Mucosa of rectum (tissue), 2 donors: ENCODE data around the gene WFDC10B.
"Not testable (repeated sequence)": the region's sequence is repeated elsewhere in the genome, so short reads cannot be mapped to it uniquely, and the experiment has no call there.

Source experiments
- H3K27ac ChIP-seq, 2 donors: one replicate each; pipeline ENCODE4 v1.7.0; 2013; ENCODE audit warnings: inconsistent platforms in 2 of 2, low read depth in 2 of 2, low read length in 2 of 2
- H3K27me3 ChIP-seq, 2 donors: one replicate each; pipeline ENCODE4 v1.7.0; 2013; ENCODE audit warnings: low read length in 2 of 2; ENCODE audit not compliant: control insufficient read depth in 2 of 2, insufficient read depth in 2 of 2
- H3K36me3 ChIP-seq, 2 donors: one replicate each; pipeline ENCODE4 v1.7.0; 2013; ENCODE audit warnings: low read length in 2 of 2; ENCODE audit not compliant: control insufficient read depth in 2 of 2, insufficient read depth in 2 of 2
- H3K4me1 ChIP-seq, 2 donors: one replicate each; pipeline ENCODE4 v1.7.0; 2013; ENCODE audit warnings: low read length in 2 of 2, mild to moderate bottlenecking in 1 of 2; ENCODE audit not compliant: control insufficient read depth in 2 of 2, insufficient read depth in 2 of 2
- H3K4me3 ChIP-seq, 2 donors: one replicate each; pipeline ENCODE4 v1.7.0; 2013; ENCODE audit warnings: low read length in 2 of 2
- H3K9ac ChIP-seq, 2 donors: one replicate each; pipeline ENCODE4 v1.7.0; 2013; ENCODE audit warnings: low read length in 2 of 2, low read depth in 1 of 2, mild to moderate bottlenecking in 1 of 2
- H3K9me3 ChIP-seq, 2 donors: one replicate each; pipeline ENCODE4 v1.7.0; 2013; ENCODE audit warnings: low read length in 2 of 2; ENCODE audit not compliant: control insufficient read depth in 2 of 2
- donor health status: healthy.
- donor health status: Normal muscosa, but diverticular disease.

WFDC10B gene

GRCh38 chr20:45722047-45722446 is 17.2 kb upstream of the WFDC10B start, which contains the start of gene SPINT4:
TSS of gene SPINT4 (plus strand) at chr20:45722347. CDS start at chr20:45722368, 21 bp downstream.
- Histone ChIP-seq H3K4me1 (no peaks in the 10 kb centered on the region), H3K36me3 (no peaks in the 10 kb centered on the region), H3K4me3 (no peak within 1 kb of the TSS), H3K9ac (no peak within 1 kb of the TSS), H3K9me3 (no peaks in the 10 kb centered on the region), H3K27ac (no peak within 1 kb of the TSS), H3K27me3 (no peaks in the 10 kb centered on the region)

GRCh38 chr20:45716141-45716688 is 11.4 kb upstream of the WFDC10B start:
- not testable (repeated sequence) for H3K27me3 ChIP-seq, H3K4me1 ChIP-seq, H3K9ac ChIP-seq, H3K36me3 ChIP-seq, H3K9me3 ChIP-seq, H3K27ac ChIP-seq, H3K4me3 ChIP-seq

- Histone ChIP-seq H3K4me1 (no peaks in the 10 kb centered on the region), H3K27me3 (no peaks in the 10 kb centered on the region), H3K36me3 (no peaks in the 10 kb centered on the region), H3K9me3 (no peaks in the 10 kb centered on the region), H3K4me3 (no peak within 1 kb of the TSS), H3K27ac (no peak within 1 kb of the TSS), H3K9ac (no peak within 1 kb of the TSS)
Observed at GRCh38 chr20:45701873-45702272, 2.9 kb downstream of the WFDC10B start, which contains the start of gene WFDC13. TSS of gene WFDC13 (plus strand) at chr20:45702038. CDS start at chr20:45702124, 86 bp downstream.

GRCh38 chr20:45701104-45701503 is 3.7 kb downstream of the WFDC10B start:
- Histone ChIP-seq H3K36me3 (no peaks in the 10 kb centered on the region), H3K4me1 (no peaks in the 10 kb centered on the region), H3K9ac (no peak overlapping the region), H3K4me3 (no peak overlapping the region), H3K27me3 (no peaks in the 10 kb centered on the region), H3K27ac (no peak overlapping the region), H3K9me3 (no peaks in the 10 kb centered on the region)

GRCh38 chr20:45695496-45695895 is 9.3 kb downstream of the WFDC10B start:
- Histone ChIP-seq H3K27ac (no peak overlapping the region), H3K4me3 (no peak overlapping the region), H3K27me3 (no peaks in the 10 kb centered on the region), H3K36me3 (no peaks in the 10 kb centered on the region), H3K9ac (no peak overlapping the region), H3K4me1 (no peaks in the 10 kb centered on the region), H3K9me3 (no peaks in the 10 kb centered on the region)

GRCh38 chr20:45693346-45693745 is 11.5 kb downstream of the WFDC10B start:
- H3K4me3 ChIP-seq, H3K27ac ChIP-seq, H3K36me3 ChIP-seq, H3K4me1 ChIP-seq, H3K27me3 ChIP-seq, H3K9ac ChIP-seq, H3K9me3 ChIP-seq: not testable (repeated sequence)

- Histone ChIP-seq H3K4me1 (no peaks in the 10 kb centered on the region), H3K9ac (no peak overlapping the region), H3K27ac (no peak overlapping the region), H3K4me3 (no peak overlapping the region), H3K27me3 (peaks cover 0 to 3% of the 10 kb centered on the region in 2 donors), H3K9me3 (no peaks in the 10 kb centered on the region), H3K36me3 (no peaks in the 10 kb centered on the region)
Observed at GRCh38 chr20:45685896-45686295, 18.9 kb downstream of the WFDC10B start.

- H3K4me1 ChIP-seq = no peaks in the 10 kb centered on the region
- peaks cover 2 to 8% of the 10 kb centered on the region in 2 donors for H3K9me3 ChIP-seq
- no peaks in the 10 kb centered on the region for H3K36me3 ChIP-seq
- H3K27me3 ChIP-seq = peaks cover 0 to 3% of the 10 kb centered on the region in 2 donors
- no peak overlapping the region for H3K27ac ChIP-seq
- no peak overlapping the region for H3K9ac ChIP-seq
- no peak overlapping the region for H3K4me3 ChIP-seq
Observed at GRCh38 chr20:45679650-45680049, 25.2 kb downstream of the WFDC10B start.

- Histone ChIP-seq H3K36me3 (no peaks in the 10 kb centered on the region), H3K4me1 (no peaks in the 10 kb centered on the region), H3K9me3 (no peaks in the 10 kb centered on the region), H3K27ac (no peak overlapping the region), H3K27me3 (no peaks in the 10 kb centered on the region), H3K4me3 (no peak overlapping the region), H3K9ac (no peak overlapping the region)
Observed at GRCh38 chr20:45672765-45673164, 32.1 kb downstream of the WFDC10B start.

GRCh38 chr20:45670139-45670538 is 34.7 kb downstream of the WFDC10B start, which contains the start of gene WFDC11:
TSS of gene WFDC11 (minus strand) at chr20:45670239. CDS start at chr20:45650600, 19,639 bp downstream.
- H3K4me1 ChIP-seq = no peaks in the 10 kb centered on the region
- H3K36me3 ChIP-seq = no peaks in the 10 kb centered on the region
- H3K9ac ChIP-seq = no peak within 1 kb of the TSS
- H3K4me3 ChIP-seq = no peak within 1 kb of the TSS
- no peak within 1 kb of the TSS for H3K27ac ChIP-seq
- no peaks in the 10 kb centered on the region for H3K27me3 ChIP-seq
- no peaks in the 10 kb centered on the region for H3K9me3 ChIP-seq

GRCh38 chr20:45657038-45657437 is 47.8 kb downstream of the WFDC10B start:
- not testable (repeated sequence) for H3K9ac ChIP-seq, H3K4me3 ChIP-seq

More at GRCh38 chr20:45657038-45657437, 47.8 kb downstream of the WFDC10B start:
- H3K4me1 ChIP-seq, H3K9me3 ChIP-seq, H3K27me3 ChIP-seq, H3K36me3 ChIP-seq, H3K27ac ChIP-seq: not testable (repeated sequence)
